Measurements from ENCODE around the gene KCNC2. TPM values are rescaled to one million over a fixed set of nuclear protein-coding genes. Genes with fewer than 3 reads are reported as not detected.

Gene KCNC2
- polyA plus RNA-seq, 1 donor: 0.42 TPM

GRCh38 chr12:75121036-75121705, 88.5 kb downstream of the KCNC2 start:
- H3K27me3 ChIP-seq (ENCODE audit: control insufficient read depth, insufficient read depth, low read length): no peaks in the 10 kb centered on the region
- H3K9me3 ChIP-seq (ENCODE audit: control insufficient read depth, low read depth, low read length): no peaks in the 10 kb centered on the region
- peak overlapping the region; percentile 46 for H3K27ac ChIP-seq (ENCODE audit: low read length)
- no peaks in the 10 kb centered on the region for H3K36me3 ChIP-seq (ENCODE audit: control insufficient read depth, insufficient read depth, low read length)
- 100% methylated on average over 1 of the region's 2 CpGs for WGBS (ENCODE audit: insufficient coverage, low lambda C conversion rate)
- DNase-seq: no peak
- H3K4me3 ChIP-seq (ENCODE audit: low read length): no peak overlapping the region
- H3K4me1 ChIP-seq (ENCODE audit: control insufficient read depth, insufficient read depth, low read length): peaks cover 11% of the 10 kb centered on the region

DNA sequence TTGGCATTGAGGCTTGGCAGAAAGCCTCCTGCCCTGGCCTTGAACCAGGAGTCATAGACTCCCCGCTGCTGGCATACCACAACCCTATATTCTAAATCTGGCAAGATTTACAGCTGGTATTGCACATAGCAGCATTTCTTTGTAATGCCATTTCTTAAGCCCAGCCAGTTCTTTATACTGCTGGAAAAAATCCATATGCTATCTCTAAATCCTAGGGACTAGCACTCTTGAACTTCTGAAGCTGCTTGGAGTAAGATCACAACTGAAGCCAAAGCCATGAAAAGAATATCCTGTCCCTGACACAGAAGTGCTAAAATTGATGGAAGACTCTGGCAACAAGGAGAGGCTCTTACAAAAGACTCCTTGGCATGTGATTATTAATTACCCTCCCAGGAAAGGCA, 89.3 kb downstream of the KCNC2 start:
- Histone ChIP-seq H3K9me3 (ENCODE audit: control insufficient read depth, low read depth, low read length) (no peaks in the 10 kb centered on the region), H3K27me3 (ENCODE audit: control insufficient read depth, insufficient read depth, low read length) (no peaks in the 10 kb centered on the region), H3K4me1 (ENCODE audit: control insufficient read depth, insufficient read depth, low read length) (peaks cover 11% of the 10 kb centered on the region), H3K27ac (ENCODE audit: low read length) (no peak overlapping the region), H3K4me3 (ENCODE audit: low read length) (no peak overlapping the region), H3K36me3 (ENCODE audit: control insufficient read depth, insufficient read depth, low read length) (no peaks in the 10 kb centered on the region)
- no CpG with 5 or more reads among the region's 1 CpG for WGBS (ENCODE audit: insufficient coverage, low lambda C conversion rate)
- peak; percentile 3 to 20 for DNase-seq

- Histone ChIP-seq H3K9me3 (ENCODE audit: control insufficient read depth, low read depth, low read length) (no peaks in the 10 kb centered on the region), H3K36me3 (ENCODE audit: control insufficient read depth, insufficient read depth, low read length) (no peaks in the 10 kb centered on the region), H3K4me3 (ENCODE audit: low read length) (no peak overlapping the region), H3K27me3 (ENCODE audit: control insufficient read depth, insufficient read depth, low read length) (no peaks in the 10 kb centered on the region), H3K27ac (ENCODE audit: low read length) (no peak overlapping the region), H3K4me1 (ENCODE audit: control insufficient read depth, insufficient read depth, low read length) (peaks cover 8% of the 10 kb centered on the region)
- no peak for DNase-seq
- WGBS (ENCODE audit: insufficient coverage, low lambda C conversion rate): 94% methylated on average over 3 of the region's 5 CpGs
Measured at GRCh38 chr12:75116646-75117198, 92.9 kb downstream of the KCNC2 start.

DNA sequence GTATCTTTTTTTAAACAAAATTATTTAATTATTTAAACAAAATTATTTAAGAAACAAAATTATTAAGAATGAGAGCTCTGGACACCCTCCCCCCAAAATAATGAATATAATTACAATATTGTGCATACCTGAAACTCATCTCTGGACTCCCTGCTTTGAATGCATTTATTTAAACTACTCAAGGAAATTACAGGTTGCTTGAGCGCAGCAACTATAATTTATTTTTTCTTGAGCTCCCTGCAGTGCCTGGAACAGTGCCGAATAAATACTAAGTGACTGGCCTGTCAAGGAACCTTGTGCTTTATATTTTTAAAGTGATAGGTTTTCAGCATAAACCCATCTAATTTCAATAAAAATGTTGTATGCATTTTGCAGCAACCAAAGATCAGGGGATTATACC, 93.9 kb downstream of the KCNC2 start:
- no peak overlapping the region for H3K27ac ChIP-seq (ENCODE audit: low read length)
- no peak for DNase-seq
- no peaks in the 10 kb centered on the region for H3K36me3 ChIP-seq (ENCODE audit: control insufficient read depth, insufficient read depth, low read length)
- no peak overlapping the region for H3K4me3 ChIP-seq (ENCODE audit: low read length)
- peaks cover 3% of the 10 kb centered on the region for H3K4me1 ChIP-seq (ENCODE audit: control insufficient read depth, insufficient read depth, low read length)
- WGBS (ENCODE audit: insufficient coverage, low lambda C conversion rate): 82% methylated on average over 2 of the region's 2 CpGs
- no peaks in the 10 kb centered on the region for H3K9me3 ChIP-seq (ENCODE audit: control insufficient read depth, low read depth, low read length)
- no peaks in the 10 kb centered on the region for H3K27me3 ChIP-seq (ENCODE audit: control insufficient read depth, insufficient read depth, low read length)

DNA sequence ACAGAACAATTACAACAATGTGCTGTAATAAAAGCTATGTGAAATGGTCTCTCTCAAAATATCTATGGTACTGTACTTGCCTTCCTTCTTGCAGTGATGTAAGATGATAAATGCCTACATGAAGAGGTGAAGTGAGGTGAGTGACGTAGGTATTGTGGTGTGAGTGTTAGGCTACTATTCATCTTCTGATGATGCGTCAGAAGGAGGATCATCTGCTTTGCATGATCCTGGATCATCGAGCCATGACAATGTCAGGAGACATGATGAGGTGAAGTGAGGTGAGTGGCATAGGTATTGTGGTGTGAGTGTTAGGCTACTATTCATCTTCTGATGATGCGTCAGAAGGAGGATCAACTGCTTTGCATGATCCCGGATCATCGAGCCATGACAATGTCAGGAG, 105.8 kb downstream of the KCNC2 start:
- no CpG with 5 or more reads among the region's 6 CpGs for WGBS (ENCODE audit: insufficient coverage, low lambda C conversion rate)
- H3K27me3 ChIP-seq (ENCODE audit: control insufficient read depth, insufficient read depth, low read length): no peaks in the 10 kb centered on the region
- no peaks in the 10 kb centered on the region for H3K4me1 ChIP-seq (ENCODE audit: control insufficient read depth, insufficient read depth, low read length)
- H3K36me3 ChIP-seq (ENCODE audit: control insufficient read depth, insufficient read depth, low read length): no peaks in the 10 kb centered on the region
- no peak for DNase-seq
- H3K27ac ChIP-seq (ENCODE audit: low read length): no peak overlapping the region
- peaks cover 3% of the 10 kb centered on the region for H3K9me3 ChIP-seq (ENCODE audit: control insufficient read depth, low read depth, low read length)
- no peak overlapping the region for H3K4me3 ChIP-seq (ENCODE audit: low read length)

GRCh38 chr12:75101781-75102180, 107.9 kb downstream of the KCNC2 start:
- peaks cover 3% of the 10 kb centered on the region for H3K9me3 ChIP-seq (ENCODE audit: control insufficient read depth, low read depth, low read length)
- no CpG with 5 or more reads among the region's 3 CpGs for WGBS (ENCODE audit: insufficient coverage, low lambda C conversion rate)
- no peaks in the 10 kb centered on the region for H3K27me3 ChIP-seq (ENCODE audit: control insufficient read depth, insufficient read depth, low read length)
- H3K36me3 ChIP-seq (ENCODE audit: control insufficient read depth, insufficient read depth, low read length): no peaks in the 10 kb centered on the region
- H3K4me1 ChIP-seq (ENCODE audit: control insufficient read depth, insufficient read depth, low read length): no peaks in the 10 kb centered on the region
- no peak overlapping the region for H3K27ac ChIP-seq (ENCODE audit: low read length)
- H3K4me3 ChIP-seq (ENCODE audit: low read length): no peak overlapping the region
- no peak for DNase-seq

GRCh38 chr12:75099210-75099609, 110.4 kb downstream of the KCNC2 start:
- no peaks in the 10 kb centered on the region for H3K9me3 ChIP-seq (ENCODE audit: control insufficient read depth, low read depth, low read length)
- H3K4me3 ChIP-seq (ENCODE audit: low read length): no peak overlapping the region
- H3K27ac ChIP-seq (ENCODE audit: low read length): no peak overlapping the region
- no peaks in the 10 kb centered on the region for H3K36me3 ChIP-seq (ENCODE audit: control insufficient read depth, insufficient read depth, low read length)
- DNase-seq: no peak
- H3K27me3 ChIP-seq (ENCODE audit: control insufficient read depth, insufficient read depth, low read length): no peaks in the 10 kb centered on the region
- H3K4me1 ChIP-seq (ENCODE audit: control insufficient read depth, insufficient read depth, low read length): no peaks in the 10 kb centered on the region

DNA sequence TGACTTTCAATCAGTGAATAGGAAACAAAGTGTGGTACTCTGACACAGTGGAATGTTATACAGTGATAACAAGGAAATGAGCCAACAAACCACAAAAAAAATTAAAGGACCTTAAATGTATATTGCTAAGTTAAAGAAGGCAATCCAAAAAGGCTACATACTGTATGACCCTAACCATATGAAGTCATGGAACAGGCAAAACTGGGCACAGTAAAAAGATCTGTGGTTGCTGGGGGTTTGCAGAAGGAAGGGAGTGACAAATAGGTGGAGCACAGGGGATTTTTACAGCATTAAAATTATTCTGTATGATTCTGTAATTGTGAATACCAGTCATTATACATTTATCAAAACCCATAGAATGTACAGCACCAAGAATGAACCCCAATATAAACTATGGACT, 112.6 kb downstream of the KCNC2 start:
- Histone ChIP-seq H3K4me1 (ENCODE audit: control insufficient read depth, insufficient read depth, low read length) (no peaks in the 10 kb centered on the region), H3K4me3 (ENCODE audit: low read length) (no peak overlapping the region), H3K9me3 (ENCODE audit: control insufficient read depth, low read depth, low read length) (no peaks in the 10 kb centered on the region), H3K27me3 (ENCODE audit: control insufficient read depth, insufficient read depth, low read length) (no peaks in the 10 kb centered on the region), H3K36me3 (ENCODE audit: control insufficient read depth, insufficient read depth, low read length) (no peaks in the 10 kb centered on the region), H3K27ac (ENCODE audit: low read length) (no peak overlapping the region)
- DNase-seq: no peak

GRCh38 chr12:75087654-75088053, 122.0 kb downstream of the KCNC2 start:
- H3K27me3 ChIP-seq (ENCODE audit: control insufficient read depth, insufficient read depth, low read length): no peaks in the 10 kb centered on the region
- no peaks in the 10 kb centered on the region for H3K4me1 ChIP-seq (ENCODE audit: control insufficient read depth, insufficient read depth, low read length)
- no peak overlapping the region for H3K4me3 ChIP-seq (ENCODE audit: low read length)
- WGBS (ENCODE audit: insufficient coverage, low lambda C conversion rate): no CpG with 5 or more reads among the region's 1 CpG
- no peak overlapping the region for H3K27ac ChIP-seq (ENCODE audit: low read length)
- H3K36me3 ChIP-seq (ENCODE audit: control insufficient read depth, insufficient read depth, low read length): no peaks in the 10 kb centered on the region
- H3K9me3 ChIP-seq (ENCODE audit: control insufficient read depth, low read depth, low read length): no peaks in the 10 kb centered on the region
- DNase-seq: peak in 1 of 2 donors; percentile 22

GRCh38 chr12:75086091-75087038, 123.3 kb downstream of the KCNC2 start:
- no peaks in the 10 kb centered on the region for H3K27me3 ChIP-seq (ENCODE audit: control insufficient read depth, insufficient read depth, low read length)
- no peaks in the 10 kb centered on the region for H3K9me3 ChIP-seq (ENCODE audit: control insufficient read depth, low read depth, low read length)
- DNase-seq: no peak
- no peaks in the 10 kb centered on the region for H3K36me3 ChIP-seq (ENCODE audit: control insufficient read depth, insufficient read depth, low read length)
- H3K27ac ChIP-seq (ENCODE audit: low read length): no peak overlapping the region
- H3K4me3 ChIP-seq (ENCODE audit: low read length): no peak overlapping the region
- WGBS (ENCODE audit: insufficient coverage, low lambda C conversion rate): 100% methylated on average over 2 of the region's 2 CpGs
- no peaks in the 10 kb centered on the region for H3K4me1 ChIP-seq (ENCODE audit: control insufficient read depth, insufficient read depth, low read length)
